HUES6 (cell line): ENCODE results near the gene HSD17B12.

Experiments used
- H3K27ac ChIP-seq: 2 replicates; pipeline ENCODE4 v1.7.0; 2013; ENCODE audit warnings: low read depth, mild to moderate bottlenecking, low read length, inconsistent platforms
- H3K27me3 ChIP-seq: 2 replicates; pipeline ENCODE4 v1.6.1; 2013; ENCODE audit warnings: low read length; ENCODE audit not compliant: control insufficient read depth, insufficient read depth
- H3K36me3 ChIP-seq: 2 replicates; pipeline ENCODE4 v1.6.1; 2013; ENCODE audit warnings: low read length; ENCODE audit not compliant: control insufficient read depth, insufficient read depth
- H3K4me1 ChIP-seq: 2 replicates; pipeline ENCODE4 v1.6.1; 2013; ENCODE audit warnings: low read length; ENCODE audit not compliant: control insufficient read depth, insufficient read depth
- H3K4me3 ChIP-seq: 2 replicates; pipeline ENCODE4 v1.5.1; 2013; ENCODE audit warnings: low read depth, low read length
- H3K9ac ChIP-seq: one replicate; pipeline ENCODE4 v1.6.1; 2013; ENCODE audit warnings: mild to moderate bottlenecking, low read length
- H3K9me3 ChIP-seq: 2 replicates; pipeline ENCODE4 v1.6.1; 2013; ENCODE audit warnings: low read depth, low read length; ENCODE audit not compliant: control insufficient read depth, insufficient read depth

HSD17B12 gene

DNA sequence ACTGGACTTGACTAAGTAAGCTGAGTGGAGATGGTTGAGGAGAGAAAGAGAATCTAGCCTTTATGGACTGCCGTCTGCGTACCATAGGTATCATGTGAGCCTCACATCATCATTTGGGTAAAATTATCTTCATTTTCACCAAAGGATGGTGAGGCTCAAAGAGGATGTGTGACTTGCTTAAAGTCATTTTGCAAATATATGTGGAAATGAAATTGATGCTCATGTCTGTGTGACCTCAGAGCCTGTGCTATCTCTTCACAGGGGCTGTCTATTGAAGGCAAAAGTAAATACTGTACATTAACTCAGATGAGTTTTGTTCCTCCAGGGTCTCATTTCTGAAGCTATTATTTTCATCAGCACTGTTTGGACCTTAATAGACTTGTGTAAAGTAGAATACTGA, 116.8 kb downstream of the HSD17B12 start:
- Histone ChIP-seq H3K27me3 (no peaks in the 10 kb centered on the region), H3K9ac (no peak overlapping the region), H3K4me1 (no peaks in the 10 kb centered on the region), H3K4me3 (no peak overlapping the region), H3K27ac (no peak overlapping the region), H3K9me3 (no peaks in the 10 kb centered on the region), H3K36me3 (peaks cover 39% of the 10 kb centered on the region)

DNA sequence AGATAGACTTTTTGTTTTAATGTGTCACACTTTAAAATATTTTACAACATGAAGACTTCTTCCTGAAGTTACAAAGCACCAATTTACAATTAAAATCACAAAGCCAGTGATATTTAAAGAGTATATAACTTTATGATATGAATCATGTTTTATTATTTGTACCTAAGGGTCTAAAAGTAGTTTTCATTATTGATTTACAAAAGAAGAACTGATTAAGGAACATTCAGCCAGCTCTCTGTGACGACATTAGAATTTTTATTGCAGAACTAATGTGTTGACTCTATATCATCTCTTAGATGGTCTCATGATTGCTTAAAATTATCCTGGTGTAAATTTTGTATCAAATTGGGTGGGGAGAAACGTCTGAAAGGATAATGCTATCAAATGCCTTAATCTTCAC, 117.3 kb downstream of the HSD17B12 start:
- no peak overlapping the region for H3K27ac ChIP-seq
- H3K9ac ChIP-seq = no peak overlapping the region
- no peaks in the 10 kb centered on the region for H3K4me1 ChIP-seq
- peaks cover 44% of the 10 kb centered on the region for H3K36me3 ChIP-seq
- H3K9me3 ChIP-seq = no peaks in the 10 kb centered on the region
- no peak overlapping the region for H3K4me3 ChIP-seq
- no peaks in the 10 kb centered on the region for H3K27me3 ChIP-seq

DNA sequence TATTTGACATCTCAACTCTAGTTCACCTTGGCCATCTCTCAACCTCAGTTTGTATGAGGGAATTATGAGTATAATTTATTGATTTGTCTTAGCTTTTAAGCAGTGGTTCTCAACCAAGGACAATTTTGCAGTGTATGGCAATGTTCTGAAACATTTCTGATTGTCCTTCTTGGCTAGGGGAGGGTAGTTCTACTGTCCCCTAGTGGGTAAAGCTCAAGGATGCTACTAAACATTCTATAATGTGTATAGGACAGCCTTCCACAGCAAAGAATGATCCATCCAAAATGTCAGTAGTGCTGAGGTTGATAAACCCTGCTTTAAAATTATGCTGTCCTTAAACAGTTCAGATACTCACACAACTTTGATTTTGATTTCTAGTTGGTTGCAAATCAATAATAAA, 122.0 kb downstream of the HSD17B12 start:
- Histone ChIP-seq H3K9ac (no peak overlapping the region), H3K27me3 (no peaks in the 10 kb centered on the region), H3K9me3 (peaks cover 4% of the 10 kb centered on the region; the same call in 1 of the 2 replicates), H3K36me3 (peaks cover 59% of the 10 kb centered on the region), H3K4me3 (no peak overlapping the region), H3K27ac (no peak overlapping the region), H3K4me1 (no peaks in the 10 kb centered on the region)

DNA sequence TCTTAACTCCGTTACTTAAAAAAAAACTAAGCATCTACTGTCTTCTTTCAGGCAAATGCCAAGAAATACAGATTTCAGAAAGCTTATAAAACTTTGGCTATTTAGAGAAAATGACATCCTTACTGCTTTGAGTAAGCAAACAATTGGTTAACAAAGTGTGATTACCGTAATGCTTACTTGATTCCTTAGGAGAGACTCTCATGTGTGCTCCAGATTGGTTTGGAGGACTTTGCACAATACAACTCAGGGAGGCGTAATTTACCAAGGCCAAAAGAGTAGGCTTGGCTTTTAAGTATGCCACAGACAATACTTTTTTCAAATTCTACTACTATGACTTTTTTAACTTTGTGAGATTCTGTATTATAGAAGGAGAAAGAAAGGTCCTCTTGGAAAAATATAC, 123.2 kb downstream of the HSD17B12 start:
- Histone ChIP-seq H3K4me1 (no peaks in the 10 kb centered on the region), H3K27me3 (no peaks in the 10 kb centered on the region), H3K9me3 (peaks cover 4% of the 10 kb centered on the region; the same call in 1 of the 2 replicates), H3K4me3 (no peak overlapping the region), H3K27ac (no peak overlapping the region), H3K9ac (no peak overlapping the region), H3K36me3 (peaks cover 50% of the 10 kb centered on the region)

DNA sequence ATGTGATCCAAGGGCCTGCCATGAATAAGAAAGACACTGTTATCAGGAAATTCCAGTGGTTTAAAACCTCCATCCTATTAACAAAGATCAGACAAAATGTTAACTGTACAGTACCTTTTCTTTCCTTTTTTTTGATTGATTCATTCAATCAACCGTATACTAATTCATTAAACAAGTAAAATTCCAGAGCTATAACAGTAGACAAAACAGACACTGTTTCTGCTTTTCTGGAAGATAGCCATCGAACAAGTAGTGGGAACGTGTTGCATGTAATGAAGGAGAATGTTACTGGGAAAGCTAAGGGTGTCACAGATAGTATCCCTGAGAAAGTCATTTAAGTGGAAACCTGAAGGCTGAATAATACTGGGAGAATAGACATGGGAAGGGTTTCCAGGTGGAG, 126.4 kb downstream of the HSD17B12 start:
- Histone ChIP-seq H3K27me3 (no peaks in the 10 kb centered on the region), H3K36me3 (peaks cover 35% of the 10 kb centered on the region), H3K4me1 (no peaks in the 10 kb centered on the region), H3K9ac (no peak overlapping the region), H3K4me3 (no peak overlapping the region), H3K9me3 (peaks cover 4% of the 10 kb centered on the region; the same call in 1 of the 2 replicates), H3K27ac (no peak overlapping the region)

DNA sequence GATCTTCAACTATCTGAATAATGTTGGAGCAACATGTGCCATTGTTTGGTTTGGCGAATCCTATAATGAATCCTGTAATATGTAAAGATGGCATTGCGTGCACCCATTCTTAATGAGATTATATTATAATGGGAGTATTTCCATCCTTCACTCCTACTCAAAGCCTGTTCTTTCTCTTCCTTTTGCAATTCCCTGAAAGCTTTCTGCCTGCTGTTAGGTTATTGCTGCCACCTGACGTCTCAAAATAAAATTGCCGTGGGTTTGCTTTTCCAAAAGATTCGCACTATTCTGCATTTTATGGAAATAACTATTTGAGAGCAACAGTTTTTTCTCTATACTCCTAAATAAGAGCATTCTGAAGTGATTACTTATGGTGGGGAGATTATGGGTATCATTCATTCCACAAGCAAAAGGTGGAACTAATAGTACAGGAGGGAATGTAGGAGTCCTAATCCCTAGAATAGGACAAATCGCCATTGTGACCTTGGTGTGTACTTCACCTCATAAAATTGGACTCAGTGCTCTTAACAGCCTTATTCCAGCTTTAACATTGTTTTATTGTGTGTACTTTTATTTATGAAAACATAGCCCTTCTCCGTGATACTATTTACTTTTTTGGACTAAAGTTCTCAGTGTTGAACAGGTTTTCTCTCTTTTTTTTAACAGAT, 130.5 kb downstream of the HSD17B12 start:
- Histone ChIP-seq H3K27ac (no peak overlapping the region), H3K9ac (no peak overlapping the region), H3K4me1 (no peaks in the 10 kb centered on the region), H3K9me3 (no peaks in the 10 kb centered on the region), H3K27me3 (no peaks in the 10 kb centered on the region), H3K36me3 (peaks cover 17% of the 10 kb centered on the region), H3K4me3 (no peak overlapping the region)

DNA sequence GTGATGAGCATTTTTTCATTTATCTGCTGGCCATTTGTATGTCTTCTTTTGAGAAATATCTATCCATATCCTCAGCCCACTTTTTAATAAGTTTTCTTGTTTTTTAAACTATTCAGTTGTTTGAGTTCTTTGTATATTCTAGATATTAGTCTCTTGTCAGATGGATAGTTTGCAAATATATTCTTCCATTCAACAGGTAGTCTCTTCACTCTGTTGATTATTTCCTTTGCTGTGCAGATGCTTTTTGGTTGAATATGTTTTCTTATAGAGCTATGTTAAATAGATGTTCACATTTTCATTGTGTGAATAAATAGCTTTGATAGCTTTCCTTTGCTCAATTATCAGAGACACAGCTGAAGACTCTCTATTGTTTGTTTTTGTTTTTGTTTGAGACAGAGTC, 131.9 kb downstream of the HSD17B12 start:
- Histone ChIP-seq H3K27ac (no peak overlapping the region), H3K4me3 (no peak overlapping the region), H3K27me3 (no peaks in the 10 kb centered on the region), H3K4me1 (no peaks in the 10 kb centered on the region), H3K9ac (no peak overlapping the region), H3K9me3 (no peaks in the 10 kb centered on the region), H3K36me3 (peaks cover 14% of the 10 kb centered on the region)

DNA sequence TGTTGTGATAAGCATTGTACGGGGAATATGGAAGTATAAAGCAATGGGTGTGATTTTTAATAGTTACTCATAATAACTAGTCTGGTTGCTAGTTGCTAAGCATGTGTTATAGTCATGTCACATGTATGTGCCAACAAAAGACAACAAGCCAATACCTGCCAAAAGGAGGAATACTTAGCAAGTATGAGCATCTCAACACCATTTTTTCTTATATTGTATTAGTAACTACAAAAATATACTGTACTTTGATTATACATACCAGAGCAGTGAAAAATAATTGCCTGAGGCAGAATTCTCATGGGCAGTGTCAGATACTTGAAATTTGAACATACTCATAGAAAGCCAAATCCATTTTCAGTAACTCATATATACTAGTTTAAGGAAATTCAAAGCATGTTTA, 137.7 kb downstream of the HSD17B12 start:
- Histone ChIP-seq H3K4me3 (no peak overlapping the region), H3K36me3 (peaks cover 42% of the 10 kb centered on the region), H3K9ac (no peak overlapping the region), H3K9me3 (no peaks in the 10 kb centered on the region), H3K27ac (no peak overlapping the region), H3K4me1 (no peaks in the 10 kb centered on the region), H3K27me3 (no peaks in the 10 kb centered on the region)

DNA sequence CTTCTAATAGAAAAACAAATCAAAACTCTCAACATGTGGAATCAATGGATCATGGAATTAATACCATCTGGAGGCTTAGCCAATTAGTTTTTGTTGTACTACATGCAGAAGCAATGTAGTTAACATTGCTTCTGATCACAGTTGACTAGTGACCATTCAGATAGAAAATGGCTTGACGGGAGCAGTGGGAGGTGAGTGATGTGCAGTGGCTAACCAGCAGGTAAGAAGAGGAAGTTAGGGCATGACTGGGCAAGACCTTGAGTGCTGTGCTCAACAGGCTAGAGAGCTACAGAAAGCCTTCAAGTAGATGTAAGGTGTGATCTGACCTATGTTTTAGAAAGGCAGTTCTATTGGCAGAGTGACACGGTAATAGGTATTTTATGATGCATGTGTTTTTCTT, 139.4 kb downstream of the HSD17B12 start:
- no peak overlapping the region for H3K9ac ChIP-seq
- no peak overlapping the region for H3K27ac ChIP-seq
- H3K27me3 ChIP-seq = no peaks in the 10 kb centered on the region
- peaks cover 47% of the 10 kb centered on the region for H3K36me3 ChIP-seq
- no peak overlapping the region for H3K4me3 ChIP-seq
- no peaks in the 10 kb centered on the region for H3K9me3 ChIP-seq
- no peaks in the 10 kb centered on the region for H3K4me1 ChIP-seq

DNA sequence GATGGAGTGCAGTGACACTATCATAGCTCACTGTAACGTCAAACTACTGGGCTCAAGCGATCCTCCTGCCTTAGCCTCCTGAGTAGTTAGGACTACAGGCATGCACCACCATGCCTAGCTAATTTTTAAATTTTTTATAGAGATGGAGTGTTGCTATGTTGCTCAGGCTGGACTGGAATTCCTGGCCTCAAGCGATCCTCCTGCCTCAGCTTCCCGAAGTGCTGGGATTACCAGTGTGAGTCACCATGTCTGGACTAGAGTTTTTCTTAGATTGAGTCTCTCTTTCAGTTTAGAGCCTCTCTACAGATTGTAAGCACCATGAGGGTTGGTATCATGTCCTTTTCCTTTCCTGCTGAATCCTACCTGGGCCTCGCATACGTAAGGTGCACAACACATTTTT, 142.8 kb downstream of the HSD17B12 start:
- H3K4me3 ChIP-seq = no peak overlapping the region
- no peaks in the 10 kb centered on the region for H3K9me3 ChIP-seq
- no peaks in the 10 kb centered on the region for H3K27me3 ChIP-seq
- no peaks in the 10 kb centered on the region for H3K4me1 ChIP-seq
- no peak overlapping the region for H3K27ac ChIP-seq
- H3K9ac ChIP-seq = no peak overlapping the region
- H3K36me3 ChIP-seq = peaks cover 31% of the 10 kb centered on the region

DNA sequence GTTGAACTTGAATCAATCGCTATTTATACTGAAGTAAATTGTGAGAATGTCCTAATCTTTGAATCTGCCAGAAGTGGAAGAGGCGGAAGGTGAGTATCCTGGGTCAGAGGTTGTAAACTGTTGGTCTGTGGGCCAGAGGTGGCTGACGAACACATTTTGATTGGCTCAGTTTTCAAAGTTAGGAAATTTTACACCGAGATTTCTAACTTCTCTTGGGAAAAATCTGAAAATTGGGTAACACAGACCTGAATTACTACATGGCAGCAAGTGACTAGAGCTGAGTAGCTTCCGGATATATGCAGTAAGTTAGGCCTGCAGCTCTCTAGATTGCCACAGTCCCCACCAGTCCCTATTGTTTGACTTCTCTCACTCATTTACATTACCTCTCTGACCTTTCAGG, 143.3 kb downstream of the HSD17B12 start:
- no peak overlapping the region for H3K4me3 ChIP-seq
- peaks cover 30% of the 10 kb centered on the region for H3K36me3 ChIP-seq
- H3K27ac ChIP-seq = no peak overlapping the region
- H3K27me3 ChIP-seq = no peaks in the 10 kb centered on the region
- no peaks in the 10 kb centered on the region for H3K9me3 ChIP-seq
- H3K9ac ChIP-seq = no peak overlapping the region
- H3K4me1 ChIP-seq = no peaks in the 10 kb centered on the region
